WTC11 (cell line): ENCODE measurements around the gene ASB1. TPM values are rescaled to one million over a fixed set of nuclear protein-coding genes. Genes with fewer than 3 reads are reported as not detected.

Source experiments
- ATAC-seq: fragments of 200-7000 bp; cut with Tn5 transposase; 2 replicates; pipeline ENCODE4 v1.10.0; 2021; ENCODE audit warnings: mild to moderate bottlenecking, moderate library complexity
- CTCF ChIA-PET: fragments of 300-600 bp; sonication (Branson Sonifier 250); formaldehyde crosslinking; loops from one replicate; lab custom pipeline; 2021; ENCODE audit warnings: antibody characterized with exemption; lab: Charles Lee
- POLR2A ChIA-PET: fragments of 350-600 bp; sonication (Branson Sonifier 250); formaldehyde crosslinking; loops from one replicate; lab custom pipeline; 2021; ENCODE audit warnings: antibody characterized with exemption; lab: Charles Lee
- DNase-seq: peaks from one replicate; pipeline ENCODE4 v3.0.0; 2021; ENCODE audit warnings: low spot score
- H3K27ac Mint-ChIP-seq: 2 replicates; pipeline ENCODE4 v1.8.0; 2021; ENCODE audit warnings: mixed read lengths
- H3K27me3 Mint-ChIP-seq: 2 replicates; pipeline ENCODE4 v1.8.0; 2021; ENCODE audit warnings: low read depth, mild to moderate bottlenecking, moderate library complexity, mixed read lengths
- H3K36me3 Mint-ChIP-seq: 2 replicates; pipeline ENCODE4 v1.8.0; 2021; ENCODE audit warnings: mixed read lengths
- H3K4me1 Mint-ChIP-seq: 2 replicates; pipeline ENCODE4 v1.8.0; 2022; ENCODE audit warnings: mixed read lengths
- H3K4me3 Mint-ChIP-seq: 2 replicates; pipeline ENCODE4 v1.8.0; 2021; ENCODE audit warnings: mild to moderate bottlenecking, moderate library complexity, mixed read lengths
- H3K9me3 Mint-ChIP-seq: 2 replicates; pipeline ENCODE4 v1.8.0; 2021; ENCODE audit warnings: mixed read lengths
- FOXK1 ChIP-seq: sonication (generic); formaldehyde crosslinking; IDR thresholded peaks from 2 replicates; pipeline ENCODE4 v1.8.0; 2022; ENCODE audit warnings: mild to moderate bottlenecking, moderate library complexity, missing genetic modification reagents
- GABPB1 ChIP-seq: sonication (generic); formaldehyde crosslinking; IDR thresholded peaks from 2 replicates; pipeline ENCODE4 v1.8.1; 2023; ENCODE audit warnings: mild to moderate bottlenecking, missing genetic modification reagents
- GRHL2 ChIP-seq: fragments of 250-450 bp; sonication (Bioruptor Pico); IDR thresholded peaks from 2 replicates; pipeline ENCODE4 v1.8.0; 2022; ENCODE audit warnings: mild to moderate bottlenecking, moderate library complexity; ENCODE audit not compliant: insufficient replicate concordance, severe bottlenecking
- MYBL2 ChIP-seq: sonication (generic); formaldehyde crosslinking; IDR thresholded peaks from 2 replicates; pipeline ENCODE4 v1.8.1; 2023; ENCODE audit warnings: mild to moderate bottlenecking, moderate library complexity, missing genetic modification reagents
- NR3C1 ChIP-seq: sonication (generic); formaldehyde crosslinking; conservative IDR thresholded peaks from 2 replicates; pipeline ENCODE4 v1.8.1; 2023; ENCODE audit warnings: low read depth, mild to moderate bottlenecking, missing genetic modification reagents
- RELA ChIP-seq: sonication (generic); formaldehyde crosslinking; IDR thresholded peaks from 2 replicates; pipeline ENCODE4 v1.8.1; 2022; ENCODE audit warnings: missing genetic modification reagents, mild to moderate bottlenecking, borderline replicate concordance
- RORB ChIP-seq: fragments of 250-450 bp; sonication (Bioruptor Pico); IDR thresholded peaks from 2 replicates; pipeline ENCODE4 v1.9.0; 2021; ENCODE audit warnings: mild to moderate bottlenecking
- SMAD4 ChIP-seq: sonication (generic); formaldehyde crosslinking; IDR thresholded peaks from 2 replicates; pipeline ENCODE4 v1.8.0; 2022; ENCODE audit warnings: mild to moderate bottlenecking, missing genetic modification reagents
- ZNF219 ChIP-seq: sonication (generic); formaldehyde crosslinking; IDR thresholded peaks from 2 replicates; pipeline ENCODE4 v1.8.0; 2023; ENCODE audit warnings: missing genetic modification reagents, mild to moderate bottlenecking, borderline replicate concordance
- ZNF416 ChIP-seq: fragments of 250-450 bp; sonication (Bioruptor Pico); IDR thresholded peaks from 2 replicates; pipeline ENCODE4 v1.9.0; 2021; ENCODE audit warnings: mild to moderate bottlenecking, inconsistent platforms
- ZNF671 ChIP-seq: fragments of 250-450 bp; sonication (Bioruptor Pico); IDR thresholded peaks from 2 replicates; pipeline ENCODE4 v1.8.0; 2021; ENCODE audit warnings: mild to moderate bottlenecking
- total RNA-seq: library from RNA; stranded (reverse); gene quantifications from 3 replicates; pipeline ENCODE4 v1.2.3, GENCODE V29; 2021
- TF ChIP-seq, protein P1 (sequence below): fragments of 250-450 bp; sonication (Bioruptor Pico); IDR thresholded peaks from 2 replicates; pipeline ENCODE4 v1.8.0; 2021; ENCODE audit warnings: mild to moderate bottlenecking
- TF ChIP-seq, protein P2 (sequence below): sonication (generic); formaldehyde crosslinking; IDR thresholded peaks from 2 replicates; pipeline ENCODE4 v1.8.1; 2022; ENCODE audit warnings: mild to moderate bottlenecking, missing genetic modification reagents, moderate library complexity, borderline replicate concordance
- TF ChIP-seq, protein P3 (sequence below): fragments of 250-450 bp; sonication (Bioruptor Pico); conservative IDR thresholded peaks from 2 replicates; pipeline ENCODE4 v1.9.0; 2021; ENCODE audit warnings: mild to moderate bottlenecking
- TF ChIP-seq, protein P4 (sequence below): sonication (generic); formaldehyde crosslinking; IDR thresholded peaks from 2 replicates; pipeline ENCODE4 v1.8.0; 2022; ENCODE audit warnings: mild to moderate bottlenecking, missing genetic modification reagents
- TF ChIP-seq, protein P5 (sequence below): sonication (generic); formaldehyde crosslinking; IDR thresholded peaks from 2 replicates; pipeline ENCODE4 v1.8.0; 2022; ENCODE audit warnings: mild to moderate bottlenecking, missing genetic modification reagents
- TF ChIP-seq, protein P6 (sequence below): sonication (generic); formaldehyde crosslinking; IDR thresholded peaks from 2 replicates; pipeline ENCODE4 v1.8.1; 2023; ENCODE audit warnings: mild to moderate bottlenecking, missing genetic modification reagents, moderate library complexity
- TF ChIP-seq, protein P7 (sequence below): sonication (generic); formaldehyde crosslinking; IDR thresholded peaks from 2 replicates; pipeline ENCODE4 v1.8.1; 2023; ENCODE audit warnings: mild to moderate bottlenecking, moderate library complexity, missing genetic modification reagents
- TF ChIP-seq, protein P8 (sequence below): sonication (generic); formaldehyde crosslinking; IDR thresholded peaks from 2 replicates; pipeline ENCODE4 v1.8.0; 2023; ENCODE audit warnings: mild to moderate bottlenecking, missing genetic modification reagents

The ASB1 gene
- total RNA-seq, 1 experiment from 2014 or later = 43.9 TPM

DNA sequence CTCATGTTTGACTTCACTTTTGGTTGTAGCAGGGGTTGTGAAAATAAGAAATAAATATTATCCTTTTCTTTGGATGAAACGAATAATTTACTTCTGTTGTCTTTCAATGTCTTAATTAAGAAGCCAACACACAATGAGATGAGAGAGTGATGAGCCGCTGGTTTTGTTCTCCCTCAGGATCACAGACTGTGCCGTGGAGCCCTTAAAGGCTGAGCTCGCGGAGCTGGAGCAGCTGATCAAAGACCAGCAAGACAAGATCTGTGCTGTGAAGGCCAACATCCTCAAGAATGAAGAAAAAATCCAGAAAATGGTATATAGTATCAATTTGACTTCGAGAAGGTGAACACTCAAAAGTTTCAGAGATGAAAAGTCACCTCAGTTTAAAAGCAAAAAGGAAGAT is 28.1 kb upstream of the ASB1 start (continued):
- TF ChIP-seq, protein P1, sequence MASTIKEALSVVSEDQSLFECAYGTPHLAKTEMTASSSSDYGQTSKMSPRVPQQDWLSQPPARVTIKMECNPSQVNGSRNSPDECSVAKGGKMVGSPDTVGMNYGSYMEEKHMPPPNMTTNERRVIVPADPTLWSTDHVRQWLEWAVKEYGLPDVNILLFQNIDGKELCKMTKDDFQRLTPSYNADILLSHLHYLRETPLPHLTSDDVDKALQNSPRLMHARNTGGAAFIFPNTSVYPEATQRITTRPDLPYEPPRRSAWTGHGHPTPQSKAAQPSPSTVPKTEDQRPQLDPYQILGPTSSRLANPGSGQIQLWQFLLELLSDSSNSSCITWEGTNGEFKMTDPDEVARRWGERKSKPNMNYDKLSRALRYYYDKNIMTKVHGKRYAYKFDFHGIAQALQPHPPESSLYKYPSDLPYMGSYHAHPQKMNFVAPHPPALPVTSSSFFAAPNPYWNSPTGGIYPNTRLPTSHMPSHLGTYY = no peak
- no peak for TF ChIP-seq NR3C1
- TF ChIP-seq ZNF416 (CRISPR knock-in tag) = no peak
- TF ChIP-seq, protein P2, sequence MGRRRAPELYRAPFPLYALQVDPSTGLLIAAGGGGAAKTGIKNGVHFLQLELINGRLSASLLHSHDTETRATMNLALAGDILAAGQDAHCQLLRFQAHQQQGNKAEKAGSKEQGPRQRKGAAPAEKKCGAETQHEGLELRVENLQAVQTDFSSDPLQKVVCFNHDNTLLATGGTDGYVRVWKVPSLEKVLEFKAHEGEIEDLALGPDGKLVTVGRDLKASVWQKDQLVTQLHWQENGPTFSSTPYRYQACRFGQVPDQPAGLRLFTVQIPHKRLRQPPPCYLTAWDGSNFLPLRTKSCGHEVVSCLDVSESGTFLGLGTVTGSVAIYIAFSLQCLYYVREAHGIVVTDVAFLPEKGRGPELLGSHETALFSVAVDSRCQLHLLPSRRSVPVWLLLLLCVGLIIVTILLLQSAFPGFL (CRISPR knock-in tag) = no peak
- TF ChIP-seq, protein P3, sequence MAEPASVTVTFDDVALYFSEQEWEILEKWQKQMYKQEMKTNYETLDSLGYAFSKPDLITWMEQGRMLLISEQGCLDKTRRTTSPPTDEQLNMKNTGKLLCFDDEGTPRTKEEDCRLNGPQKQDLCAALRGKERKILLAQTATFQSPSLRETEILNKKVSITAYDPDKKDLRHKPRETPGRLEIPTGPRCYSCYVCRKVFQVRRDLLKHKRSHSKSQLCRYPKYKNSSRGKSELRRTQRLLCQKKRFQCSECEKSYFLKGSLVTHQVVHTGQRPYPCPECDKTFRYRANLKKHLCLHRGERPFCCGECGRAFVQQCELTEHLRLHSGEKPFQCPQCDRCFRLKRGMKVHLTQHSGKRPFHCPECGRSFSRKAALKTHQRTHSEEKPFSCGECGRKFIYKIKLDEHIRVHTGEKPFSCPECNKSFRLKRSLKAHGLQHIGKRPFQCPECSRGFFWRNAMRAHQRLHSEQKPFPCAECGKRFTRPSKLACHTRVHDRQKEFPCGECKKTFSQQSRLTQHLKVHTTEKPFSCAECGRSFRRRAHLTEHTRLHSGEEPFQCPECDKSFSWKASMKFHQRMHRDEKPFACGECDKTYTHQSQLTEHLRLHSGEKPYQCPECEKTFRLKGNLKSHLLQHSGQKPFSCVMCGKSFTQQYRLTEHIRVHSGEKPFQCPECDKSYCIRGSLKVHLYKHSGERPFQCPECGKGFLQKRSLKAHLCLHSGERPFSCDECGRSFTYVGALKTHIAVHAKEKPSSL (CRISPR knock-in tag) = no peak
- no peak for TF ChIP-seq ZNF671 (CRISPR knock-in tag)

DNA sequence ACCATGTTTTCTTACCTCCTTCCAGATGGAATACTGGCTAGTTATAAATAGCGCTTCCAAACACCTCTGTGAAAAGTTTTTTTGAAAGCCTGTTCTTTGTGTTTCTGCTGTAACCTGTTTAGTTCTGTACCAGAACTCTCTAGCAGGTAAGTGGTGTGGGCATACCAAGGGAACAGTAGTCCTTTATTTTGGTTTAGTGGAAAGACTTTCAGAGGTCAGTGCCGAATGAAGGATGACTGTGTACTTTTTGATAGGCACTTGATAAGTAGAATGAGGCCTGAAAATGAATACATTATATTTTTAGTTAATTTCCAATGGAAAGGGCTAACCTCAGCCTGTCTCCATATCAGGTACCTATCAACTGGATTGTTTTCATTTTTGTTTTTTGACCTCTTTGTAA is 27.6 kb upstream of the ASB1 start:
- ATAC-seq = no peak
- Mint-ChIP-seq H3K36me3 (0 out of 2 replicates have a peak, but pooled peaks cover 3% of the 10 kb centered on the region), H3K4me1 (peaks cover 7% of the 10 kb centered on the region), H3K4me3 (no peak overlapping the region), H3K9me3 (no peaks in the 10 kb centered on the region), H3K27me3 (no peaks in the 10 kb centered on the region), H3K27ac (peak overlapping the region; percentile 64; the same call in 1 of the 2 replicates)
- POLR2A ChIA-PET = no interaction called here
- CTCF ChIA-PET = no interaction called here
- no peak for DNase-seq
- TF ChIP-seq, protein P4, sequence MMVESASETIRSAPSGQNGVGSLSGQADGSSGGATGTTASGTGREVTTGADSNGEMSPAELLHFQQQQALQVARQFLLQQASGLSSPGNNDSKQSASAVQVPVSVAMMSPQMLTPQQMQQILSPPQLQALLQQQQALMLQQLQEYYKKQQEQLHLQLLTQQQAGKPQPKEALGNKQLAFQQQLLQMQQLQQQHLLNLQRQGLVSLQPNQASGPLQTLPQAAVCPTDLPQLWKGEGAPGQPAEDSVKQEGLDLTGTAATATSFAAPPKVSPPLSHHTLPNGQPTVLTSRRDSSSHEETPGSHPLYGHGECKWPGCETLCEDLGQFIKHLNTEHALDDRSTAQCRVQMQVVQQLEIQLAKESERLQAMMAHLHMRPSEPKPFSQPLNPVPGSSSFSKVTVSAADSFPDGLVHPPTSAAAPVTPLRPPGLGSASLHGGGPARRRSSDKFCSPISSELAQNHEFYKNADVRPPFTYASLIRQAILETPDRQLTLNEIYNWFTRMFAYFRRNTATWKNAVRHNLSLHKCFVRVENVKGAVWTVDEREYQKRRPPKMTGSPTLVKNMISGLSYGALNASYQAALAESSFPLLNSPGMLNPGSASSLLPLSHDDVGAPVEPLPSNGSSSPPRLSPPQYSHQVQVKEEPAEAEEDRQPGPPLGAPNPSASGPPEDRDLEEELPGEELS = no peak
- TF ChIP-seq FOXK1 (CRISPR knock-in tag) (no peak), GRHL2 (no peak), NR3C1 (no peak), ZNF219 (CRISPR knock-in tag) (no peak), RORB (CRISPR knock-in tag) (no peak), SMAD4 (CRISPR knock-in tag) (no peak), RELA (CRISPR knock-in tag) (no peak), MYBL2 (CRISPR knock-in tag) (no peak), GABPB1 (no peak), ZNF416 (CRISPR knock-in tag) (no peak)
- TF ChIP-seq, protein P5, sequence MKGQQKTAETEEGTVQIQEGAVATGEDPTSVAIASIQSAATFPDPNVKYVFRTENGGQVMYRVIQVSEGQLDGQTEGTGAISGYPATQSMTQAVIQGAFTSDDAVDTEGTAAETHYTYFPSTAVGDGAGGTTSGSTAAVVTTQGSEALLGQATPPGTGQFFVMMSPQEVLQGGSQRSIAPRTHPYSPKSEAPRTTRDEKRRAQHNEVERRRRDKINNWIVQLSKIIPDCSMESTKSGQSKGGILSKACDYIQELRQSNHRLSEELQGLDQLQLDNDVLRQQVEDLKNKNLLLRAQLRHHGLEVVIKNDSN (CRISPR knock-in tag) = no peak
- TF ChIP-seq, protein P6, sequence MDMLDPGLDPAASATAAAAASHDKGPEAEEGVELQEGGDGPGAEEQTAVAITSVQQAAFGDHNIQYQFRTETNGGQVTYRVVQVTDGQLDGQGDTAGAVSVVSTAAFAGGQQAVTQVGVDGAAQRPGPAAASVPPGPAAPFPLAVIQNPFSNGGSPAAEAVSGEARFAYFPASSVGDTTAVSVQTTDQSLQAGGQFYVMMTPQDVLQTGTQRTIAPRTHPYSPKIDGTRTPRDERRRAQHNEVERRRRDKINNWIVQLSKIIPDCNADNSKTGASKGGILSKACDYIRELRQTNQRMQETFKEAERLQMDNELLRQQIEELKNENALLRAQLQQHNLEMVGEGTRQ (CRISPR knock-in tag) = no peak
- TF ChIP-seq, protein P1 = no peak
- TF ChIP-seq, protein P7, sequence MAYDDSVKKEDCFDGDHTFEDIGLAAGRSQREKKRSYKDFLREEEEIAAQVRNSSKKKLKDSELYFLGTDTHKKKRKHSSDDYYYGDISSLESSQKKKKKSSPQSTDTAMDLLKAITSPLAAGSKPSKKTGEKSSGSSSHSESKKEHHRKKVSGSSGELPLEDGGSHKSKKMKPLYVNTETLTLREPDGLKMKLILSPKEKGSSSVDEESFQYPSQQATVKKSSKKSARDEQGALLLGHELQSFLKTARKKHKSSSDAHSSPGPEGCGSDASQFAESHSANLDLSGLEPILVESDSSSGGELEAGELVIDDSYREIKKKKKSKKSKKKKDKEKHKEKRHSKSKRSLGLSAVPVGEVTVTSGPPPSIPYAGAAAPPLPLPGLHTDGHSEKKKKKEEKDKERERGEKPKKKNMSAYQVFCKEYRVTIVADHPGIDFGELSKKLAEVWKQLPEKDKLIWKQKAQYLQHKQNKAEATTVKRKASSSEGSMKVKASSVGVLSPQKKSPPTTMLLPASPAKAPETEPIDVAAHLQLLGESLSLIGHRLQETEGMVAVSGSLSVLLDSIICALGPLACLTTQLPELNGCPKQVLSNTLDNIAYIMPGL = no peak
- TF ChIP-seq, protein P8, sequence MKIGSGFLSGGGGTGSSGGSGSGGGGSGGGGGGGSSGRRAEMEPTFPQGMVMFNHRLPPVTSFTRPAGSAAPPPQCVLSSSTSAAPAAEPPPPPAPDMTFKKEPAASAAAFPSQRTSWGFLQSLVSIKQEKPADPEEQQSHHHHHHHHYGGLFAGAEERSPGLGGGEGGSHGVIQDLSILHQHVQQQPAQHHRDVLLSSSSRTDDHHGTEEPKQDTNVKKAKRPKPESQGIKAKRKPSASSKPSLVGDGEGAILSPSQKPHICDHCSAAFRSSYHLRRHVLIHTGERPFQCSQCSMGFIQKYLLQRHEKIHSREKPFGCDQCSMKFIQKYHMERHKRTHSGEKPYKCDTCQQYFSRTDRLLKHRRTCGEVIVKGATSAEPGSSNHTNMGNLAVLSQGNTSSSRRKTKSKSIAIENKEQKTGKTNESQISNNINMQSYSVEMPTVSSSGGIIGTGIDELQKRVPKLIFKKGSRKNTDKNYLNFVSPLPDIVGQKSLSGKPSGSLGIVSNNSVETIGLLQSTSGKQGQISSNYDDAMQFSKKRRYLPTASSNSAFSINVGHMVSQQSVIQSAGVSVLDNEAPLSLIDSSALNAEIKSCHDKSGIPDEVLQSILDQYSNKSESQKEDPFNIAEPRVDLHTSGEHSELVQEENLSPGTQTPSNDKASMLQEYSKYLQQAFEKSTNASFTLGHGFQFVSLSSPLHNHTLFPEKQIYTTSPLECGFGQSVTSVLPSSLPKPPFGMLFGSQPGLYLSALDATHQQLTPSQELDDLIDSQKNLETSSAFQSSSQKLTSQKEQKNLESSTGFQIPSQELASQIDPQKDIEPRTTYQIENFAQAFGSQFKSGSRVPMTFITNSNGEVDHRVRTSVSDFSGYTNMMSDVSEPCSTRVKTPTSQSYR = no peak
- TF ChIP-seq, protein P2 (CRISPR knock-in tag) = no peak
